H1 (cell line): ENCODE measurements around the gene MS4A6A. TPM values are rescaled to one million over a fixed set of nuclear protein-coding genes. Genes with fewer than 3 reads are reported as not detected.

ENCODE experiments used
- CTCF ChIA-PET: fragments of 300-600 bp; sonication (Branson Sonifier 250); formaldehyde crosslinking; loops from one replicate; lab custom pipeline; 2021; ENCODE audit not compliant: partially characterized antibody; lab: Charles Lee
- POLR2A ChIA-PET: fragments of 300-600 bp; sonication (Branson Sonifier 250); formaldehyde crosslinking; loops from one replicate; lab custom pipeline; 2021; ENCODE audit warnings: inconsistent platforms; ENCODE audit not compliant: partially characterized antibody; lab: Charles Lee
- DNase-seq, 2 experiments: peaks; one replicate each; pipeline versions ENCODE4 v3.0.0 to v3.0.0-alpha.2; 2010 to 2022; ENCODE audit warnings: low spot score in 2 of 2, low read depth in 1 of 2, mixed read lengths in 1 of 2
- FAIRE-seq: peaks from 2 replicates; lab custom pipeline; 2011; peaks lifted over from hg19 to GRCh38; lab: Jason Lieb, UNC
- H2AFZ ChIP-seq: 2 replicates; pipeline ENCODE4 v1.8.1; 2012; ENCODE audit warnings: low read length, inconsistent platforms
- H2AK5ac ChIP-seq: 2 replicates; pipeline ENCODE4 v1.6.1; 2013; ENCODE audit warnings: low read depth, low read length
- H2BK120ac ChIP-seq: replicated peaks from 2 replicates; pipeline ENCODE3; 2013; ENCODE audit warnings: low read depth, low read length, inconsistent platforms
- H2BK12ac ChIP-seq: 2 replicates; pipeline ENCODE4 v1.6.1; 2013; ENCODE audit warnings: low read depth, low read length
- H2BK15ac ChIP-seq: 2 replicates; pipeline ENCODE4 v1.6.1; 2013; ENCODE audit warnings: low read length
- H2BK20ac ChIP-seq: 2 replicates; pipeline ENCODE4 v1.6.1; 2013; ENCODE audit warnings: low read length
- H2BK5ac ChIP-seq: 2 replicates; pipeline ENCODE4 v1.6.1; 2013; ENCODE audit warnings: low read depth, low read length
- H3K14ac ChIP-seq: 2 replicates; pipeline ENCODE4 v1.6.1; 2013; ENCODE audit warnings: inconsistent platforms; ENCODE audit not compliant: insufficient read length
- H3K18ac ChIP-seq: 2 replicates; pipeline ENCODE4 v1.6.1; 2013; ENCODE audit warnings: low read length; ENCODE audit errors: extremely low read depth
- H3K23ac ChIP-seq: 2 replicates; pipeline ENCODE4 v1.6.1; 2013; ENCODE audit warnings: inconsistent platforms; ENCODE audit not compliant: insufficient read length
- H3K23me2 ChIP-seq: 2 replicates; pipeline ENCODE4 v1.6.1; 2013; ENCODE audit warnings: low read depth, low read length
- H3K27ac ChIP-seq: 2 replicates; pipeline ENCODE4 v1.6.1; 2011; ENCODE audit warnings: low read depth, low read length, inconsistent platforms
- H3K27me3 ChIP-seq, 4 experiments: replicated peaks in 1 of 4; 1 replicate in 1 of 4; 2 replicates in 3 of 4; pipeline versions ENCODE4 v1.6.1 to v1.8.1; 2011 to 2013; ENCODE audit warnings: low read length in 3 of 4, mild to moderate bottlenecking in 3 of 4, inconsistent platforms in 2 of 4, mixed read lengths in 2 of 4, moderate library complexity in 1 of 4; ENCODE audit not compliant: control insufficient read depth in 3 of 4, insufficient read depth in 3 of 4; ENCODE audit errors: extremely low read depth in 1 of 4
- H3K36me3 ChIP-seq, 4 experiments: 2 replicates each; pipeline versions ENCODE4 v1.6.1 to v1.8.1; 2011 to 2013; ENCODE audit warnings: mild to moderate bottlenecking in 4 of 4, low read length in 3 of 4, moderate library complexity in 2 of 4, control low read depth in 1 of 4, inconsistent platforms in 1 of 4; ENCODE audit not compliant: insufficient read depth in 4 of 4, control insufficient read depth in 2 of 4
- H3K4ac ChIP-seq: replicated peaks from 2 replicates; pipeline ENCODE3; 2013; ENCODE audit warnings: low read length, low read depth, mixed read lengths, inconsistent platforms; ENCODE audit not compliant: insufficient read length
- H3K4me1 ChIP-seq, 4 experiments: replicated peaks in 1 of 4; 1 replicate in 1 of 4; 2 replicates in 3 of 4; pipeline versions ENCODE4 v1.6.1 to v1.8.1; 2011 to 2013; ENCODE audit warnings: low read length in 3 of 4, inconsistent platforms in 2 of 4, mixed read lengths in 1 of 4; ENCODE audit not compliant: insufficient read depth in 4 of 4, control insufficient read depth in 3 of 4
- H3K4me2 ChIP-seq, 2 experiments: 2 replicates each; pipeline versions ENCODE4 v1.6.1 to v1.8.1; 2011 to 2013; ENCODE audit warnings: low read depth in 2 of 2, low read length in 2 of 2, control low read depth in 1 of 2, inconsistent platforms in 1 of 2, mild to moderate bottlenecking in 1 of 2; ENCODE audit not compliant: insufficient read depth in 1 of 2
- H3K4me3 ChIP-seq, 4 experiments: fragments of 200-600, 300-600 bp in 1 of 4; sonication (generic), shearing (Covaris generic), sonication (Bioruptor Twin) in 1 of 4; 2 replicates each; pipeline versions ENCODE4 v1.5.1 to v1.8.1; 2011 to 2016; ENCODE audit warnings: low read length in 4 of 4, low read depth in 3 of 4, control low read depth in 2 of 4, inconsistent platforms in 2 of 4, mild to moderate bottlenecking in 2 of 4, mixed read lengths in 1 of 4, moderate library complexity in 1 of 4; ENCODE audit not compliant: insufficient read depth in 2 of 4; ENCODE audit errors: extremely low read depth in 1 of 4
- H3K56ac ChIP-seq: replicated peaks from 2 replicates; pipeline ENCODE3; 2013; ENCODE audit warnings: low read depth, mild to moderate bottlenecking, mixed read lengths, low read length, inconsistent platforms; ENCODE audit not compliant: insufficient read length
- H3K79me1 ChIP-seq: 2 replicates; pipeline ENCODE4 v1.6.1; 2013; ENCODE audit warnings: low read depth, low read length, control low read depth
- H3K79me2 ChIP-seq, 2 experiments: 2 replicates each; pipeline versions ENCODE4 v1.6.1 to v1.8.1; 2012 to 2013; ENCODE audit warnings: low read length in 2 of 2, mild to moderate bottlenecking in 2 of 2, inconsistent platforms in 1 of 2; ENCODE audit not compliant: insufficient read depth in 2 of 2, control insufficient read depth in 1 of 2
- H3K9ac ChIP-seq, 4 experiments: replicated peaks in 1 of 4; 1 replicate in 1 of 4; 2 replicates in 3 of 4; pipeline versions ENCODE4 v1.6.1 to v1.8.1; 2011 to 2013; ENCODE audit warnings: low read depth in 3 of 4, low read length in 3 of 4, control low read depth in 2 of 4, mild to moderate bottlenecking in 2 of 4, moderate library complexity in 2 of 4, inconsistent platforms in 1 of 4; ENCODE audit errors: extremely low read depth in 1 of 4
- H3K9me3 ChIP-seq, 2 experiments: 2 replicates each; pipeline versions ENCODE4 v1.6.1 to v1.8.1; 2012 to 2013; ENCODE audit warnings: mild to moderate bottlenecking in 2 of 2, moderate library complexity in 2 of 2, control low read depth in 1 of 2, inconsistent platforms in 1 of 2, low read depth in 1 of 2, low read length in 1 of 2, mixed read lengths in 1 of 2; ENCODE audit not compliant: insufficient read depth in 2 of 2
- H4K20me1 ChIP-seq, 2 experiments: replicated peaks in 1 of 2; 2 replicates each; pipeline versions ENCODE3 to v1.8.1; 2011 to 2013; ENCODE audit warnings: inconsistent platforms in 2 of 2, low read length in 2 of 2, mild to moderate bottlenecking in 1 of 2; ENCODE audit not compliant: insufficient read depth in 2 of 2, control insufficient read depth in 1 of 2
- H4K5ac ChIP-seq: 2 replicates; pipeline ENCODE4 v1.6.1; 2013; ENCODE audit warnings: low read length, low read depth, mixed read lengths, inconsistent platforms; ENCODE audit not compliant: insufficient read length
- H4K8ac ChIP-seq: 2 replicates; pipeline ENCODE4 v1.8.0; 2013; ENCODE audit warnings: mild to moderate bottlenecking, moderate library complexity, low read length, inconsistent platforms; ENCODE audit not compliant: insufficient read depth; ENCODE audit errors: extremely low read depth
- H4K91ac ChIP-seq: replicated peaks from 2 replicates; pipeline ENCODE3; 2013; ENCODE audit warnings: low read length, mixed read lengths, inconsistent platforms; ENCODE audit not compliant: insufficient read length
- CTBP2 ChIP-seq: IDR thresholded peaks from 2 replicates; pipeline ENCODE4 v1.7.0; 2011; ENCODE audit warnings: borderline replicate concordance, mild to moderate bottlenecking, moderate library complexity, mixed read lengths, low read length; ENCODE audit not compliant: insufficient read depth, insufficient read length
- GABPA ChIP-seq: IDR thresholded peaks from 2 replicates; pipeline ENCODE4 v1.6.1; 2011; ENCODE audit warnings: mild to moderate bottlenecking, low read length, moderate library complexity, borderline replicate concordance; ENCODE audit not compliant: insufficient read depth
- RAD21 ChIP-seq, 2 experiments: IDR thresholded peaks in 1 of 2; conservative IDR thresholded peaks in 1 of 2; 2 replicates each; pipeline ENCODE4 v1.6.1; 2011; ENCODE audit warnings: low read depth in 2 of 2, low read length in 2 of 2, improper control_type of control experiment in 1 of 2, inconsistent platforms in 1 of 2, mild to moderate bottlenecking in 1 of 2, moderate library complexity in 1 of 2
- SIX5 ChIP-seq: IDR thresholded peaks from 2 replicates; pipeline ENCODE4 v1.6.1; 2011; ENCODE audit warnings: mild to moderate bottlenecking, low read depth, low read length
- SP1 ChIP-seq: IDR thresholded peaks from 2 replicates; pipeline ENCODE4 v1.6.1; 2011; ENCODE audit warnings: low read depth, low read length
- TEAD4 ChIP-seq: IDR thresholded peaks from 2 replicates; pipeline ENCODE4 v1.6.1; 2012; ENCODE audit warnings: low read depth, low read length, inconsistent platforms, mixed read lengths
- polyA plus RNA-seq, 7 experiments: library from polyadenylated mRNA; depleted of rRNA in 3 of 7; stranded (reverse) in 5 of 7; unstranded in 2 of 7; fragments of >200 nt in 5 of 7; fragments of 200-250 nt in 2 of 7; gene quantifications; 1 replicate in 5 of 7; 2 replicates in 1 of 7; 4 replicates in 1 of 7; pipeline versions ENCODE4 v1.2.1 to v1.2.3, GENCODE V29; 2011 to 2013; ENCODE audit warnings: missing spikeins in 2 of 7, mixed read lengths in 2 of 7
- total RNA-seq: library from RNA; stranded (reverse); fragmentation: NEBNext Ultra II Directional; extraction: Animal tissue kit (Norgen Biotek cat#: 25700); gene quantifications from 2 replicates; pipeline ENCODE4 v1.2.1, GENCODE V29; 2021
- TF ChIP-seq, protein P1 (sequence below), 3 experiments: IDR thresholded peaks; 1 replicate in 2 of 3; 2 replicates in 1 of 3; pipeline versions ENCODE4 v1.5.1 to v1.6.1; 2011; ENCODE audit warnings: low read length in 3 of 3, mild to moderate bottlenecking in 3 of 3, inconsistent platforms in 2 of 3, low read depth in 1 of 3, moderate library complexity in 1 of 3; ENCODE audit not compliant: insufficient read depth in 1 of 3; ENCODE audit errors: control extremely low read depth in 1 of 3

The MS4A6A gene
- total and polyA plus RNA-seq, 2 of the 8 experiments (the other 6 are each of a cell fraction or from before 2014, with no cell fraction given), result not detected

DNA sequence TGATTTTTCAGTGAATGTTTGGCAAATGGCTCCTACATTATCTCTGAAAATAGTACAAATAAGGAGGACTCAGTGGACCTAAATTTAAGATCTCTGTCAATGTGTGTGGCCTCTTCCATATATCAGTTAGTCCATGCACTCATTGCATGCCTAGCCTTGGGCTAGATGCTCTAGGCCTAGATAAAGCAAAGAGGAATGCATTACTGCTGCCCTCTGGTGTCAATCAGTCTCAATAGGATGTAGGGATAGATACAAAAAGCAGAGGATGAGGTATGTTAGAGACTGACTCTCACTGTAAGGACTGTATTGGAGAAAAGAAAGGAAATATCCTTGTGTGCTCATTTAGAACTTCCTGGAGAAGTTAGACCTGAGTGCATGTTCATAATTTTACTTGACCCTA lies 52.4 kb downstream of the MS4A6A start:
- POLR2A ChIA-PET, result no interaction called here
- Histone ChIP-seq H3K23me2 (no peaks in the 10 kb centered on the region), H3K4me2 (no peak overlapping the region), H3K27me3 (no peaks in the 10 kb centered on the region), H2BK120ac (no peak overlapping the region), H3K23ac (no peak overlapping the region), H2BK20ac (no peak overlapping the region), H4K91ac (no peak overlapping the region), H2BK5ac (no peak overlapping the region), H4K20me1 (no peaks in the 10 kb centered on the region), H3K9ac (no peak overlapping the region), H2AFZ (no peak overlapping the region), H2BK15ac (no peak overlapping the region), H3K18ac (no peak overlapping the region), H3K4me1 (no peaks in the 10 kb centered on the region; a peak in 1 of 7 replicates), H2AK5ac (no peak overlapping the region), H3K14ac (no peak overlapping the region), H3K56ac (no peak overlapping the region), H3K9me3 (peaks cover 9 to 13% of the 10 kb centered on the region in 2 experiments), H3K36me3 (no peaks in the 10 kb centered on the region), H4K5ac (no peak overlapping the region), H4K8ac (no peak overlapping the region), H3K79me1 (no peaks in the 10 kb centered on the region), H3K4ac (no peak overlapping the region), H3K27ac (no peak overlapping the region), H2BK12ac (no peak overlapping the region), H3K4me3 (no peak overlapping the region), H3K79me2 (no peaks in the 10 kb centered on the region)
- CTCF ChIA-PET, result interaction anchor here (0.6 to 1.4 kb wide), 5 partner anchors 12 to 826 kb away, joined by 3 to 9 read pairs (median 4); partner anchors contain the start of gene MRPL16
- TF ChIP-seq GABPA (no peak), TEAD4 (peak; percentile 53; the same call in 1 of the 2 replicates), SIX5 (no peak), RAD21 (IDR thresholded peaks at IDR 0.05 in 1 of 2, conservative IDR thresholded peaks at IDR 0.05 in 1 of 2; ENCODE audit: low read depth in 2 of 2, low read length in 2 of 2) (peak; percentile 85 to 86), SP1 (no peak), CTBP2 (no peak)
- TF ChIP-seq, protein P1, sequence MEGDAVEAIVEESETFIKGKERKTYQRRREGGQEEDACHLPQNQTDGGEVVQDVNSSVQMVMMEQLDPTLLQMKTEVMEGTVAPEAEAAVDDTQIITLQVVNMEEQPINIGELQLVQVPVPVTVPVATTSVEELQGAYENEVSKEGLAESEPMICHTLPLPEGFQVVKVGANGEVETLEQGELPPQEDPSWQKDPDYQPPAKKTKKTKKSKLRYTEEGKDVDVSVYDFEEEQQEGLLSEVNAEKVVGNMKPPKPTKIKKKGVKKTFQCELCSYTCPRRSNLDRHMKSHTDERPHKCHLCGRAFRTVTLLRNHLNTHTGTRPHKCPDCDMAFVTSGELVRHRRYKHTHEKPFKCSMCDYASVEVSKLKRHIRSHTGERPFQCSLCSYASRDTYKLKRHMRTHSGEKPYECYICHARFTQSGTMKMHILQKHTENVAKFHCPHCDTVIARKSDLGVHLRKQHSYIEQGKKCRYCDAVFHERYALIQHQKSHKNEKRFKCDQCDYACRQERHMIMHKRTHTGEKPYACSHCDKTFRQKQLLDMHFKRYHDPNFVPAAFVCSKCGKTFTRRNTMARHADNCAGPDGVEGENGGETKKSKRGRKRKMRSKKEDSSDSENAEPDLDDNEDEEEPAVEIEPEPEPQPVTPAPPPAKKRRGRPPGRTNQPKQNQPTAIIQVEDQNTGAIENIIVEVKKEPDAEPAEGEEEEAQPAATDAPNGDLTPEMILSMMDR (IDR thresholded peaks at IDR 0.05; ENCODE audit: control extremely low read depth in 1 of 3, insufficient read depth in 1 of 3, low read depth in 1 of 3, low read length in 3 of 3), result peak in 2 of 3 experiments; percentile 57 to 81; a peak in 3 of 4 replicates
- DNase-seq (peak in 1 of 2 experiments; percentile 15), FAIRE-seq (peak; percentile 78)
